ENCODE results near the gene ALK.
A peak's percentile ranks its signal among the peaks of the same experiment; 100 is the strongest.

The ALK gene

GRCh38 chr2:29363111-29363510 is 558.3 kb downstream of the ALK start:
- no peak for DNase-seq (ENCODE audit: low read depth)

- peak; percentile 9 for DNase-seq (ENCODE audit: low read depth)
Measured at GRCh38 chr2:29361231-29361630, 560.2 kb downstream of the ALK start.

- DNase-seq (ENCODE audit: low read depth): no peak
Measured at GRCh38 chr2:29360016-29360784, 561.2 kb downstream of the ALK start.

GRCh38 chr2:29353403-29353991 is 567.9 kb downstream of the ALK start:
- no peak for DNase-seq (ENCODE audit: low read depth)

GRCh38 chr2:29351916-29352591 is 569.3 kb downstream of the ALK start:
- no peak for DNase-seq (ENCODE audit: low read depth)

- no peak for DNase-seq (ENCODE audit: low read depth)
Measured at GRCh38 chr2:29351248-29351647, 570.1 kb downstream of the ALK start.

- no peak for DNase-seq (ENCODE audit: low read depth)
Measured at GRCh38 chr2:29349316-29350030, 571.9 kb downstream of the ALK start.

- DNase-seq (ENCODE audit: low read depth): no peak
Measured at GRCh38 chr2:29347774-29348461, 573.5 kb downstream of the ALK start.

- DNase-seq (ENCODE audit: low read depth): no peak
Measured at GRCh38 chr2:29345236-29345635, 576.1 kb downstream of the ALK start.

GRCh38 chr2:29343830-29344229 is 577.6 kb downstream of the ALK start:
- DNase-seq (ENCODE audit: low read depth): no peak

GRCh38 chr2:29336341-29337241 is 584.8 kb downstream of the ALK start:
- no peak for DNase-seq (ENCODE audit: low read depth)

- no peak for DNase-seq (ENCODE audit: low read depth)
Measured at GRCh38 chr2:29335396-29335795, 586.0 kb downstream of the ALK start.

GRCh38 chr2:29334706-29335105 is 586.7 kb downstream of the ALK start:
- no peak for DNase-seq (ENCODE audit: low read depth)

GRCh38 chr2:29332540-29332939 is 588.8 kb downstream of the ALK start:
- DNase-seq (ENCODE audit: low read depth): no peak

- no peak for DNase-seq (ENCODE audit: low read depth)
Measured at GRCh38 chr2:29329899-29330298, 591.5 kb downstream of the ALK start.

GRCh38 chr2:29326926-29327325 is 594.5 kb downstream of the ALK start:
- no peak for DNase-seq (ENCODE audit: low read depth)

GRCh38 chr2:29325544-29325943 is 595.8 kb downstream of the ALK start:
- no peak for DNase-seq (ENCODE audit: low read depth)

GRCh38 chr2:29323961-29324360 is 597.4 kb downstream of the ALK start:
- DNase-seq (ENCODE audit: low read depth): no peak

- DNase-seq (ENCODE audit: low read depth): no peak
Measured at GRCh38 chr2:29323301-29323700, 598.1 kb downstream of the ALK start.

GRCh38 chr2:29322011-29322410 is 599.4 kb downstream of the ALK start:
- DNase-seq (ENCODE audit: low read depth): peak; percentile 35
